H1 (cell line): ENCODE data around the gene ITGB7. TPM values are rescaled to one million over a fixed set of nuclear protein-coding genes. Genes with fewer than 3 reads are reported as not detected.
A peak's percentile ranks its signal among the peaks of the same experiment; 100 is the strongest.

Experiments
- CTCF ChIA-PET: fragments of 300-600 bp; sonication (Branson Sonifier 250); formaldehyde crosslinking; loops from one replicate; lab custom pipeline; 2021; ENCODE audit not compliant: partially characterized antibody; lab: Charles Lee
- POLR2A ChIA-PET: fragments of 300-600 bp; sonication (Branson Sonifier 250); formaldehyde crosslinking; loops from one replicate; lab custom pipeline; 2021; ENCODE audit warnings: inconsistent platforms; ENCODE audit not compliant: partially characterized antibody; lab: Charles Lee
- DNase-seq, 2 experiments: peaks; one replicate each; pipeline versions ENCODE4 v3.0.0 to v3.0.0-alpha.2; 2010 to 2022; ENCODE audit warnings: low spot score in 2 of 2, low read depth in 1 of 2, mixed read lengths in 1 of 2
- FAIRE-seq: peaks from 2 replicates; lab custom pipeline; 2011; peaks lifted over from hg19 to GRCh38; lab: Jason Lieb, UNC
- H2AFZ ChIP-seq: 2 replicates; pipeline ENCODE4 v1.8.1; 2012; ENCODE audit warnings: low read length, inconsistent platforms
- H2AK5ac ChIP-seq: 2 replicates; pipeline ENCODE4 v1.6.1; 2013; ENCODE audit warnings: low read depth, low read length
- H2BK120ac ChIP-seq: replicated peaks from 2 replicates; pipeline ENCODE3; 2013; ENCODE audit warnings: low read depth, low read length, inconsistent platforms
- H2BK12ac ChIP-seq: 2 replicates; pipeline ENCODE4 v1.6.1; 2013; ENCODE audit warnings: low read depth, low read length
- H2BK15ac ChIP-seq: 2 replicates; pipeline ENCODE4 v1.6.1; 2013; ENCODE audit warnings: low read length
- H2BK20ac ChIP-seq: 2 replicates; pipeline ENCODE4 v1.6.1; 2013; ENCODE audit warnings: low read length
- H2BK5ac ChIP-seq: 2 replicates; pipeline ENCODE4 v1.6.1; 2013; ENCODE audit warnings: low read depth, low read length
- H3K14ac ChIP-seq: 2 replicates; pipeline ENCODE4 v1.6.1; 2013; ENCODE audit warnings: inconsistent platforms; ENCODE audit not compliant: insufficient read length
- H3K18ac ChIP-seq: 2 replicates; pipeline ENCODE4 v1.6.1; 2013; ENCODE audit warnings: low read length; ENCODE audit errors: extremely low read depth
- H3K23ac ChIP-seq: 2 replicates; pipeline ENCODE4 v1.6.1; 2013; ENCODE audit warnings: inconsistent platforms; ENCODE audit not compliant: insufficient read length
- H3K23me2 ChIP-seq: 2 replicates; pipeline ENCODE4 v1.6.1; 2013; ENCODE audit warnings: low read depth, low read length
- H3K27ac ChIP-seq: 2 replicates; pipeline ENCODE4 v1.6.1; 2011; ENCODE audit warnings: low read depth, low read length, inconsistent platforms
- H3K27me3 ChIP-seq, 4 experiments: replicated peaks in 1 of 4; 1 replicate in 1 of 4; 2 replicates in 3 of 4; pipeline versions ENCODE4 v1.6.1 to v1.8.1; 2011 to 2013; ENCODE audit warnings: low read length in 3 of 4, mild to moderate bottlenecking in 3 of 4, inconsistent platforms in 2 of 4, mixed read lengths in 2 of 4, moderate library complexity in 1 of 4; ENCODE audit not compliant: control insufficient read depth in 3 of 4, insufficient read depth in 3 of 4; ENCODE audit errors: extremely low read depth in 1 of 4
- H3K36me3 ChIP-seq, 4 experiments: 2 replicates each; pipeline versions ENCODE4 v1.6.1 to v1.8.1; 2011 to 2013; ENCODE audit warnings: mild to moderate bottlenecking in 4 of 4, low read length in 3 of 4, moderate library complexity in 2 of 4, control low read depth in 1 of 4, inconsistent platforms in 1 of 4; ENCODE audit not compliant: insufficient read depth in 4 of 4, control insufficient read depth in 2 of 4
- H3K4ac ChIP-seq: replicated peaks from 2 replicates; pipeline ENCODE3; 2013; ENCODE audit warnings: low read length, low read depth, mixed read lengths, inconsistent platforms; ENCODE audit not compliant: insufficient read length
- H3K4me1 ChIP-seq, 4 experiments: replicated peaks in 1 of 4; 1 replicate in 1 of 4; 2 replicates in 3 of 4; pipeline versions ENCODE4 v1.6.1 to v1.8.1; 2011 to 2013; ENCODE audit warnings: low read length in 3 of 4, inconsistent platforms in 2 of 4, mixed read lengths in 1 of 4; ENCODE audit not compliant: insufficient read depth in 4 of 4, control insufficient read depth in 3 of 4
- H3K4me2 ChIP-seq, 2 experiments: 2 replicates each; pipeline versions ENCODE4 v1.6.1 to v1.8.1; 2011 to 2013; ENCODE audit warnings: low read depth in 2 of 2, low read length in 2 of 2, control low read depth in 1 of 2, inconsistent platforms in 1 of 2, mild to moderate bottlenecking in 1 of 2; ENCODE audit not compliant: insufficient read depth in 1 of 2
- H3K4me3 ChIP-seq, 4 experiments: fragments of 200-600, 300-600 bp in 1 of 4; sonication (generic), shearing (Covaris generic), sonication (Bioruptor Twin) in 1 of 4; 2 replicates each; pipeline versions ENCODE4 v1.5.1 to v1.8.1; 2011 to 2016; ENCODE audit warnings: low read length in 4 of 4, low read depth in 3 of 4, control low read depth in 2 of 4, inconsistent platforms in 2 of 4, mild to moderate bottlenecking in 2 of 4, mixed read lengths in 1 of 4, moderate library complexity in 1 of 4; ENCODE audit not compliant: insufficient read depth in 2 of 4; ENCODE audit errors: extremely low read depth in 1 of 4
- H3K56ac ChIP-seq: replicated peaks from 2 replicates; pipeline ENCODE3; 2013; ENCODE audit warnings: low read depth, mild to moderate bottlenecking, mixed read lengths, low read length, inconsistent platforms; ENCODE audit not compliant: insufficient read length
- H3K79me1 ChIP-seq: 2 replicates; pipeline ENCODE4 v1.6.1; 2013; ENCODE audit warnings: low read depth, low read length, control low read depth
- H3K79me2 ChIP-seq, 2 experiments: 2 replicates each; pipeline versions ENCODE4 v1.6.1 to v1.8.1; 2012 to 2013; ENCODE audit warnings: low read length in 2 of 2, mild to moderate bottlenecking in 2 of 2, inconsistent platforms in 1 of 2; ENCODE audit not compliant: insufficient read depth in 2 of 2, control insufficient read depth in 1 of 2
- H3K9ac ChIP-seq, 4 experiments: replicated peaks in 1 of 4; 1 replicate in 1 of 4; 2 replicates in 3 of 4; pipeline versions ENCODE4 v1.6.1 to v1.8.1; 2011 to 2013; ENCODE audit warnings: low read depth in 3 of 4, low read length in 3 of 4, control low read depth in 2 of 4, mild to moderate bottlenecking in 2 of 4, moderate library complexity in 2 of 4, inconsistent platforms in 1 of 4; ENCODE audit errors: extremely low read depth in 1 of 4
- H3K9me3 ChIP-seq, 2 experiments: 2 replicates each; pipeline versions ENCODE4 v1.6.1 to v1.8.1; 2012 to 2013; ENCODE audit warnings: mild to moderate bottlenecking in 2 of 2, moderate library complexity in 2 of 2, control low read depth in 1 of 2, inconsistent platforms in 1 of 2, low read depth in 1 of 2, low read length in 1 of 2, mixed read lengths in 1 of 2; ENCODE audit not compliant: insufficient read depth in 2 of 2
- H4K20me1 ChIP-seq, 2 experiments: replicated peaks in 1 of 2; 2 replicates each; pipeline versions ENCODE3 to v1.8.1; 2011 to 2013; ENCODE audit warnings: inconsistent platforms in 2 of 2, low read length in 2 of 2, mild to moderate bottlenecking in 1 of 2; ENCODE audit not compliant: insufficient read depth in 2 of 2, control insufficient read depth in 1 of 2
- H4K5ac ChIP-seq: 2 replicates; pipeline ENCODE4 v1.6.1; 2013; ENCODE audit warnings: low read length, low read depth, mixed read lengths, inconsistent platforms; ENCODE audit not compliant: insufficient read length
- H4K8ac ChIP-seq: 2 replicates; pipeline ENCODE4 v1.8.0; 2013; ENCODE audit warnings: mild to moderate bottlenecking, moderate library complexity, low read length, inconsistent platforms; ENCODE audit not compliant: insufficient read depth; ENCODE audit errors: extremely low read depth
- H4K91ac ChIP-seq: replicated peaks from 2 replicates; pipeline ENCODE3; 2013; ENCODE audit warnings: low read length, mixed read lengths, inconsistent platforms; ENCODE audit not compliant: insufficient read length
- NRF1 ChIP-seq: IDR thresholded peaks from 2 replicates; pipeline ENCODE4 v1.6.1; 2011; ENCODE audit warnings: mild to moderate bottlenecking, low read depth, low read length, improper control_type of control experiment
- WGBS, 2 experiments: shearing (Covaris generic) in 1 of 2; methylation state at CpG; one replicate each; pipeline versions ENCODE4 v1.1.6 to v1.1.7; 2013 to 2015; ENCODE audit warnings: low lambda C conversion rate in 2 of 2, mixed read lengths in 2 of 2, inconsistent platforms in 1 of 2, low coverage in 1 of 2, missing lambda C conversion rate in 1 of 2; ENCODE audit not compliant: insufficient replicate concordance in 2 of 2, insufficient coverage in 1 of 2, insufficient read length in 1 of 2; ENCODE audit errors: extremely low coverage in 1 of 2, missing lambda C conversion rate in 1 of 2; 5-methylcytosine and 5-hydroxymethylcytosine counted together
- polyA plus RNA-seq, 7 experiments: library from polyadenylated mRNA; depleted of rRNA in 3 of 7; stranded (reverse) in 5 of 7; unstranded in 2 of 7; fragments of >200 nt in 5 of 7; fragments of 200-250 nt in 2 of 7; gene quantifications; 1 replicate in 5 of 7; 2 replicates in 1 of 7; 4 replicates in 1 of 7; pipeline versions ENCODE4 v1.2.1 to v1.2.3, GENCODE V29; 2011 to 2013; ENCODE audit warnings: missing spikeins in 2 of 7, mixed read lengths in 2 of 7
- total RNA-seq: library from RNA; stranded (reverse); fragmentation: NEBNext Ultra II Directional; extraction: Animal tissue kit (Norgen Biotek cat#: 25700); gene quantifications from 2 replicates; pipeline ENCODE4 v1.2.1, GENCODE V29; 2021

The ITGB7 gene
- total and polyA plus RNA-seq, 2 of the 8 experiments (the other 6 are each of a cell fraction or from before 2014, with no cell fraction given), result 0.35 to 0.54 TPM

DNA sequence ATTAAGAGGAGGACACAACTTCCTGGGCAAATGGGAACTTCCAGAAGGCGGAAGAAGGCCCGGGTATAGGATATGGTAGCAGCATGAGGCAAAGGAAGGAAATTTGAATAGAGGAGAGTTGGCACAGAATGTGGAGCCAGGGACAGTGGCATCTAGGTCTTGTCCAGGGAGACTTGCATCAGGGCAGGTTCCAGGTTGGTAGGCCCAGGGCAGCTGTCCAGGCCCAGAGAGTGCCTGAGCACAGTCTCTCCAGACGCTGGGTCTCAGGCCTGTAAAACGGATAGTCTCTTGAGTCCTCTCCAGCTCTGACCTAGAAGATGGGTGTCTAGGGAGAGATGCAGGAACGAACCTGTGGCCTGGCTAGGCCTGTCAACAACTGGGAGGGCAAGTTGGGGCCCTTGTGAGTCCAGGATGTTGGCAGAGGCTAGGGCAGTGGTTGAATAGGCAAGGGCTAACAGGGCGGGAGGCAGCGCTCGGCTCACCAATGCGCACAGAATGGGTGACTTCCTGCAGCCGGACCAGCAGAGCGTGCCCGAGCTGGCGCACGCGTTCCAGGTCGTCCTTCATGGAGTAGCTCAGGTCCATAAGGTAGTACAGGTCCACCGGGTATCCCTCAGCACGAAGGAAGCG is 9.9 kb downstream of the ITGB7 start:
- Histone ChIP-seq H3K4me2 (peak overlapping the region; percentile 43 to 53; a peak in 3 of 4 replicates), H3K9ac (no peak overlapping the region)
- POLR2A ChIA-PET, result interaction anchor here (0.6 to 2.1 kb wide), 16 partner anchors 7 to 190 kb away, joined by 3 to 10 read pairs (median 4); partner anchors contain the start of genes CSAD, ITGB7, MYG1 and SPRYD3

More for the DNA sequence above, 9.9 kb downstream of the ITGB7 start:
- Histone ChIP-seq H2BK120ac (no peak overlapping the region), H4K20me1 (peaks cover 0 to 4% of the 10 kb centered on the region in 2 experiments), H3K36me3 (no peaks in the 10 kb centered on the region), H3K23me2 (peaks cover 2% of the 10 kb centered on the region; the same call in 1 of the 2 replicates), H2BK12ac (0 out of 2 replicates have a peak overlapping the region, but pooled peaks have one; percentile 0), H3K18ac (no peak overlapping the region), H3K56ac (no peak overlapping the region), H3K79me1 (no peaks in the 10 kb centered on the region), H2BK5ac (0 out of 2 replicates have a peak overlapping the region, but pooled peaks have one; percentile 30), H2AK5ac (no peak overlapping the region; the same call in 1 of the 2 replicates), H3K79me2 (no peaks in the 10 kb centered on the region), H2BK20ac (no peak overlapping the region), H4K5ac (no peak overlapping the region), H3K14ac (no peak overlapping the region), H3K9me3 (no peaks in the 10 kb centered on the region), H3K27me3 (peaks cover 2 to 37% (median 18%) of the 10 kb centered on the region in 4 experiments), H3K4me3 (peak overlapping the region in 1 of 4 experiments; percentile 47; a peak in 1 of 8 replicates), H4K8ac (peak overlapping the region; percentile 69), H4K91ac (no peak overlapping the region), H2AFZ (no peak overlapping the region), H3K27ac (no peak overlapping the region), H3K4me1 (no peaks in the 10 kb centered on the region; a peak in 1 of 7 replicates), H3K4ac (peak overlapping the region; percentile 72), H2BK15ac (no peak overlapping the region), H3K23ac (no peak overlapping the region)
- DNase-seq, result no peak
- CTCF ChIA-PET, result interaction anchor here (0.7 to 12.9 kb wide), 39 partner anchors 12 to 159 kb away, joined by 3 to 198 read pairs (median 6); partner anchors contain the start of genes CSAD, ESPL1, ITGB7 and MYG1
- FAIRE-seq, result no peak
- TF ChIP-seq NRF1, result no peak
- WGBS, 2 experiments, result 88% methylated on average over 17 of the region's 19 CpGs; no CpG with 5 or more reads in 1 of the 2 experiments
